GM12878 (cell line): ENCODE measurements around the gene BCL11A. TPM values are rescaled to one million over a fixed set of nuclear protein-coding genes. Genes with fewer than 3 reads are reported as not detected.

Experiments
- EZH2 ChIP-seq: IDR thresholded peaks from 2 replicates; pipeline ENCODE4 v1.6.1; 2012; ENCODE audit warnings: low read depth, mild to moderate bottlenecking, control low read depth, inconsistent platforms, low read length, borderline replicate concordance; ENCODE audit not compliant: control insufficient read depth
- NFYB ChIP-seq: IDR thresholded peaks from 2 replicates; pipeline ENCODE4 v1.6.1; 2011; ENCODE audit warnings: low read depth, mild to moderate bottlenecking, low read length, improper control_type of control experiment, moderate library complexity; ENCODE audit not compliant: insufficient read depth
- REST ChIP-seq: IDR thresholded peaks from 2 replicates; pipeline ENCODE4 v1.6.1; 2012; ENCODE audit warnings: mild to moderate bottlenecking, low read depth, low read length
- SREBF2 ChIP-seq: IDR thresholded peaks from 2 replicates; pipeline ENCODE4 v1.6.1; 2012; ENCODE audit warnings: mild to moderate bottlenecking, low read length
- ZNF687 ChIP-seq: fragments of 450-650 bp; IDR thresholded peaks from 2 replicates; pipeline ENCODE4 v1.6.1; 2017; ENCODE audit warnings: mild to moderate bottlenecking, moderate library complexity
- polyA plus RNA-seq, 11 experiments: library from polyadenylated mRNA; depleted of rRNA in 4 of 11; unstranded in 6 of 11; stranded (reverse) in 5 of 11; fragments of >200 nt; fragmentation: Nextera tagmentation in 4 of 11; fragmentation: Illumina TruSeq in 1 of 11; extraction: Ambion mirVana in 4 of 11; extraction: Trizol in 1 of 11; gene quantifications; 1 replicate in 1 of 11; 2 replicates in 10 of 11; pipeline versions ENCODE4 v1.2.1 to v1.2.3, GENCODE V29; 2011 to 2016; ENCODE audit warnings: inconsistent platforms in 2 of 11, missing spikeins in 2 of 11, low read depth in 1 of 11
- total RNA-seq, 4 experiments: library from RNA; depleted of rRNA in 3 of 4; stranded (reverse); fragments of >200 nt in 3 of 4; fragmentation: Illumina TruSeq in 1 of 4; extraction: Trizol in 1 of 4; gene quantifications; 2 replicates each; pipeline versions ENCODE4 v1.2.1 to v1.2.3, GENCODE V29; 2013 to 2021

Gene BCL11A
- total and polyA plus RNA-seq, 10 of the 15 experiments (the other 5 are each of a cell fraction or from before 2014, with no cell fraction given) = 7.5 to 26.6 (median 11.1) TPM; not detected in 1

- TF ChIP-seq REST = no peak
- no peak for TF ChIP-seq SREBF2
- TF ChIP-seq ZNF687 = no peak
- no peak for TF ChIP-seq EZH2
- TF ChIP-seq NFYB = no peak
Observed at GRCh38 chr2:60472041-60472440, 81.4 kb downstream of the BCL11A start (continued).
